GM18951 (cell line): ENCODE results near the gene FAR1.

Experiments
- POLR2A ChIP-seq: IDR thresholded peaks from 4 replicates; pipeline ENCODE4 v1.6.1; 2011; ENCODE audit warnings: mild to moderate bottlenecking; ENCODE audit not compliant: insufficient read length, insufficient read depth; ENCODE audit errors: extremely low read depth
- in situ Hi-C: fragments of 300-500 bp; cut with MboI; formaldehyde crosslinking; loops from one replicate; pipeline ENCODE4 v1.12.0; 2022; ENCODE audit warnings: low sequenced_read_pairs, mixed read lengths, inconsistent platforms; ENCODE audit not compliant: unreplicated experiment

The FAR1 gene

GRCh38 chr11:13663631-13664071 is 4.8 kb upstream of the FAR1 start:
- in situ Hi-C loops: no loop called here
- no peak for TF ChIP-seq POLR2A

- TF ChIP-seq POLR2A: no peak
- in situ Hi-C loops: no loop called here
Measured at GRCh38 chr11:13664351-13664750, 4.1 kb upstream of the FAR1 start.

GRCh38 chr11:13666708-13667107 is 1.8 kb upstream of the FAR1 start:
- in situ Hi-C loops: no loop called here

GRCh38 chr11:13667245-13667644 is 1.2 kb upstream of the FAR1 start:
- in situ Hi-C loops: no loop called here

More at GRCh38 chr11:13666708-13667107, 1.8 kb upstream of the FAR1 start:
- no peak for TF ChIP-seq POLR2A

GRCh38 chr11:13667795-13668101 is 720 bp upstream of the FAR1 start:
- in situ Hi-C loops: no loop called here
- no peak for TF ChIP-seq POLR2A

More at GRCh38 chr11:13667245-13667644, 1.2 kb upstream of the FAR1 start:
- no peak for TF ChIP-seq POLR2A

GRCh38 chr11:13668957-13669521 is 571 bp downstream of the FAR1 start:
- TF ChIP-seq POLR2A: peak; percentile 14
- in situ Hi-C loops: no loop called here

- in situ Hi-C loops: no loop called here
- no peak for TF ChIP-seq POLR2A
Measured at GRCh38 chr11:13669544-13670488, 1.3 kb downstream of the FAR1 start.

- no peak for TF ChIP-seq POLR2A
- in situ Hi-C loops: no loop called here
Measured at GRCh38 chr11:13672576-13673210, 4.2 kb downstream of the FAR1 start.

GRCh38 chr11:13674799-13675509 is 6.5 kb downstream of the FAR1 start:
- no peak for TF ChIP-seq POLR2A
- in situ Hi-C loops: no loop called here

GRCh38 chr11:13676576-13676975 is 8.1 kb downstream of the FAR1 start:
- no peak for TF ChIP-seq POLR2A
- in situ Hi-C loops: no loop called here

- in situ Hi-C loops: no loop called here
- TF ChIP-seq POLR2A: no peak
Measured at GRCh38 chr11:13679768-13680167, 11.3 kb downstream of the FAR1 start.

GRCh38 chr11:13680501-13681264 is 12.2 kb downstream of the FAR1 start:
- in situ Hi-C loops: no loop called here
- no peak for TF ChIP-seq POLR2A
